Vagina (tissue), 2 donors: ENCODE data around the gene KRTAP19-3.

ENCODE experiments used
- POLR2A ChIP-seq, 2 donors: fragments of 450-650 bp; IDR thresholded peaks; one replicate each; pipeline ENCODE4 v1.6.1; 2017; ENCODE audit warnings: antibody characterized with exemption in 2 of 2, mild to moderate bottlenecking in 2 of 2, moderate library complexity in 2 of 2
- TF ChIP-seq, protein P1 (sequence below), 3 experiments: fragments of 450-650 bp in 2 of 3; fragments of 200-600 bp in 1 of 3; sonication (generic) in 1 of 3; IDR thresholded peaks; one replicate each; pipeline ENCODE4 v1.5.1; 2017 to 2019; ENCODE audit warnings: antibody characterized with exemption in 3 of 3, mild to moderate bottlenecking in 2 of 3, moderate library complexity in 2 of 3

DNA sequence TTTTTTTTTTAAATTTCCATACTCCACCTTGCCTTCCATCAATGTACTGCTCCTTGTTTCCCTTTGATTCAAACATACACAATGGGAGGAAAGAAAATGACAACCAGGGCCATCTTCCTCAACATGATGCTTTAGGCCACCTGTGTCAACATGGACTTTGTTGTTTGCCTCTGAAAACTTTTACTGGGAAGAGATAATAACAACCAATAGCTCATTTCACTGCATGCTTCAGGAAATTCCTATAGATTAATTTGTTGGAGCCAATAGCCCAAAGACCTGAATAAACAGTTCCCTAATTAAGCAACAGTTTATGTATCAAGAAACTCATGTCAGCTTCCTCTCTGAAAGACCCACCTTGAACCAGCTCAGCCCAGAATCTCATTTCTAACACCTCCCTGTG lies 48.6 kb downstream of the KRTAP19-3 start:
- TF ChIP-seq, protein P1, sequence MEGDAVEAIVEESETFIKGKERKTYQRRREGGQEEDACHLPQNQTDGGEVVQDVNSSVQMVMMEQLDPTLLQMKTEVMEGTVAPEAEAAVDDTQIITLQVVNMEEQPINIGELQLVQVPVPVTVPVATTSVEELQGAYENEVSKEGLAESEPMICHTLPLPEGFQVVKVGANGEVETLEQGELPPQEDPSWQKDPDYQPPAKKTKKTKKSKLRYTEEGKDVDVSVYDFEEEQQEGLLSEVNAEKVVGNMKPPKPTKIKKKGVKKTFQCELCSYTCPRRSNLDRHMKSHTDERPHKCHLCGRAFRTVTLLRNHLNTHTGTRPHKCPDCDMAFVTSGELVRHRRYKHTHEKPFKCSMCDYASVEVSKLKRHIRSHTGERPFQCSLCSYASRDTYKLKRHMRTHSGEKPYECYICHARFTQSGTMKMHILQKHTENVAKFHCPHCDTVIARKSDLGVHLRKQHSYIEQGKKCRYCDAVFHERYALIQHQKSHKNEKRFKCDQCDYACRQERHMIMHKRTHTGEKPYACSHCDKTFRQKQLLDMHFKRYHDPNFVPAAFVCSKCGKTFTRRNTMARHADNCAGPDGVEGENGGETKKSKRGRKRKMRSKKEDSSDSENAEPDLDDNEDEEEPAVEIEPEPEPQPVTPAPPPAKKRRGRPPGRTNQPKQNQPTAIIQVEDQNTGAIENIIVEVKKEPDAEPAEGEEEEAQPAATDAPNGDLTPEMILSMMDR (IDR thresholded peaks at IDR 0.05) = no peak
- TF ChIP-seq POLR2A (IDR thresholded peaks at IDR 0.05) = no peak
